Natural killer cell (primary cell): ENCODE data around the gene CABLES1. TPM values are rescaled to one million over a fixed set of nuclear protein-coding genes. Genes with fewer than 3 reads are reported as not detected.

ENCODE experiments used
- ATAC-seq, 3 donors: fragments of 150-1000 bp in 2 of 3; fragments of 200-7000 bp in 1 of 3; cut with Tn5 transposase; 1 replicate in 1 of 3; 2 replicates in 2 of 3; pipeline ENCODE4 v1.10.0; 2021; ENCODE audit warnings: mild to moderate bottlenecking in 2 of 3, moderate library complexity in 2 of 3
- DNase-seq, 2 donors: peaks; one replicate each; pipeline versions ENCODE4 v3.0.0 to v3.0.0-alpha.2; 2013 to 2021; ENCODE audit warnings: mixed read lengths in 1 of 2
- H3K27ac ChIP-seq: one replicate; pipeline ENCODE4 v1.5.1; 2013; ENCODE audit warnings: mild to moderate bottlenecking, low read length
- H3K27me3 ChIP-seq: one replicate; pipeline ENCODE4 v1.6.1; 2013; ENCODE audit warnings: low read length; ENCODE audit not compliant: control insufficient read depth, insufficient read depth
- H3K36me3 ChIP-seq: one replicate; pipeline ENCODE4 v1.6.1; 2013; ENCODE audit warnings: low read length; ENCODE audit not compliant: control insufficient read depth, insufficient read depth
- H3K4me1 ChIP-seq: one replicate; pipeline ENCODE4 v1.6.1; 2013; ENCODE audit warnings: low read length; ENCODE audit not compliant: control insufficient read depth, insufficient read depth
- H3K4me3 ChIP-seq: one replicate; pipeline ENCODE4 v1.5.1; 2013; ENCODE audit warnings: low read length
- H3K9me3 ChIP-seq: one replicate; pipeline ENCODE4 v1.6.1; 2013; ENCODE audit warnings: low read length; ENCODE audit not compliant: control insufficient read depth, insufficient read depth
- H3K27ac Mint-ChIP-seq, 2 donors: one replicate each; pipeline ENCODE4 v1.8.0; 2022; ENCODE audit warnings: mild to moderate bottlenecking in 2 of 2, mixed read lengths in 2 of 2, moderate library complexity in 1 of 2
- H3K27me3 Mint-ChIP-seq, 2 donors: one replicate each; pipeline ENCODE4 v1.8.0; 2022; ENCODE audit warnings: low read depth in 2 of 2, mixed read lengths in 2 of 2
- H3K36me3 Mint-ChIP-seq: one replicate; pipeline ENCODE4 v1.8.0; 2022; ENCODE audit warnings: mixed read lengths
- H3K4me1 Mint-ChIP-seq, 2 donors: one replicate each; pipeline ENCODE4 v1.8.0; 2022; ENCODE audit warnings: mixed read lengths in 2 of 2
- H3K4me3 Mint-ChIP-seq: one replicate; pipeline ENCODE4 v1.8.0; 2022; ENCODE audit warnings: mild to moderate bottlenecking, moderate library complexity, mixed read lengths
- H3K9me3 Mint-ChIP-seq, 2 donors: one replicate each; pipeline ENCODE4 v1.8.0; 2022; ENCODE audit warnings: mixed read lengths in 2 of 2
- WGBS: methylation state at CpG from one replicate; pipeline ENCODE4 v1.1.7; 2013; ENCODE audit warnings: missing lambda C conversion rate; ENCODE audit not compliant: insufficient coverage; 5-methylcytosine and 5-hydroxymethylcytosine counted together
- intact Hi-C: fragments of 100-400 bp; cut with micrococcal nuclease; formaldehyde crosslinking; loops from one replicate; pipeline ENCODE4 v1.14.2; 2022
- total RNA-seq, 4 donors: library from RNA; stranded (reverse); fragments of 120-200 nt in 1 of 4; gene quantifications; one replicate each; pipeline versions ENCODE4 v1.2.3 to v1.2.4, GENCODE V29; 2013 to 2022
- TF ChIP-seq, protein P1 (sequence below): fragments of 200-600 bp; IDR thresholded peaks from one replicate; pipeline ENCODE4 v1.8.0; 2022; ENCODE audit warnings: antibody characterized with exemption

Gene CABLES1
- total RNA-seq, 3 donors from 2014 or later (not counting 1 experiment from before 2014, with no cell fraction given) = 1.3 to 2.2 (median 1.8) TPM

DNA sequence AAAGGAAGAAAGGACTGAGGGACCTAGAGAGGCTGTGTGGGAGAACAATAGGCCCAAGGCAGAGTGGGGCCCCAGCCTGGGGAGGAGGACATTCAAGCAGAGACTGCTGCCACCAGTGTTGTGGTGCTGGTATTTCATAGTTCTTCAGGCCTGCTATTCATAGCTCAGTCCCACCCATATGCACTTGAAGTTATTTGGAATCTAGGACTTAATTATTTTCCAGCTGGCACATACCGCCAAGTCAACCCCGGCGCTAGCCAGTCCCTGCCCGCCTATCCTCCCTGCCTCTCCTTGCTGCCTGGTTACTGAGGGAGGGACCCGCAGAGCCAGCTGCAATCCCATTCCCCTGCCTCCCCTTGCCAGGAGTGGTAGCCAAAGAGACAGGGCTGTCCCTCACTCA is 141.2 kb downstream of the CABLES1 start:
- Mint-ChIP-seq H3K27ac (no peak overlapping the region), H3K36me3 (no peaks in the 10 kb centered on the region), H3K4me1 (peaks cover 7 to 10% of the 10 kb centered on the region in 2 donors), H3K9me3 (peaks cover 0 to 3% of the 10 kb centered on the region in 2 donors), H3K27me3 (peaks cover 0 to 4% of the 10 kb centered on the region in 2 donors), H3K4me3 (no peak overlapping the region)
- intact Hi-C loops = no loop called here
- Histone ChIP-seq H3K4me3 (no peak overlapping the region), H3K27me3 (no peaks in the 10 kb centered on the region), H3K36me3 (no peaks in the 10 kb centered on the region), H3K27ac (no peak overlapping the region), H3K4me1 (peaks cover 8% of the 10 kb centered on the region), H3K9me3 (no peaks in the 10 kb centered on the region)
- DNase-seq (no peak), ATAC-seq (no peak)
- 99% methylated on average over 5 of the region's 5 CpGs for WGBS
- TF ChIP-seq, protein P1, sequence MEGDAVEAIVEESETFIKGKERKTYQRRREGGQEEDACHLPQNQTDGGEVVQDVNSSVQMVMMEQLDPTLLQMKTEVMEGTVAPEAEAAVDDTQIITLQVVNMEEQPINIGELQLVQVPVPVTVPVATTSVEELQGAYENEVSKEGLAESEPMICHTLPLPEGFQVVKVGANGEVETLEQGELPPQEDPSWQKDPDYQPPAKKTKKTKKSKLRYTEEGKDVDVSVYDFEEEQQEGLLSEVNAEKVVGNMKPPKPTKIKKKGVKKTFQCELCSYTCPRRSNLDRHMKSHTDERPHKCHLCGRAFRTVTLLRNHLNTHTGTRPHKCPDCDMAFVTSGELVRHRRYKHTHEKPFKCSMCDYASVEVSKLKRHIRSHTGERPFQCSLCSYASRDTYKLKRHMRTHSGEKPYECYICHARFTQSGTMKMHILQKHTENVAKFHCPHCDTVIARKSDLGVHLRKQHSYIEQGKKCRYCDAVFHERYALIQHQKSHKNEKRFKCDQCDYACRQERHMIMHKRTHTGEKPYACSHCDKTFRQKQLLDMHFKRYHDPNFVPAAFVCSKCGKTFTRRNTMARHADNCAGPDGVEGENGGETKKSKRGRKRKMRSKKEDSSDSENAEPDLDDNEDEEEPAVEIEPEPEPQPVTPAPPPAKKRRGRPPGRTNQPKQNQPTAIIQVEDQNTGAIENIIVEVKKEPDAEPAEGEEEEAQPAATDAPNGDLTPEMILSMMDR = no peak

DNA sequence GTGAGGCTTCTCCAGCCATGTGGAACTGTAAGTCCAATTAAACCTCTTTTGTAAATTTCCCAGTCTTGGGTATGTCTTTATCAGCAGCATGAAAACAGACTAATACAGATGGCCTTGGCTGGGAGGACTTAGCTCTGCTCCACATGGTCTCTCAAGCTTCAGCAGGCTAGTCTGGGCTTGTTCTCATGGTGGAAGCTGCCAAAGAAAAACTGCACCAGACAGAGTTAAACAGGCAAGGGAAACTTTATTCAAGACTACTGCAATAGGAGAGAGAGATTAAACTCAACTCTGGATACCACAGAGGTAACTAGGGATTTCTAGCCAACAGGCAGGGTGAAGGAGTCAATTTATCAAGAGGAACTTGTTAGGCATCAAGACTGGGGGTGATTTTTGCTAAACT is 142.1 kb downstream of the CABLES1 start:
- no peak overlapping the region for H3K27ac Mint-ChIP-seq
- H3K9me3 Mint-ChIP-seq = peaks cover 0 to 3% of the 10 kb centered on the region in 2 donors
- Histone ChIP-seq H3K4me1 (peaks cover 5% of the 10 kb centered on the region), H3K9me3 (no peaks in the 10 kb centered on the region), H3K36me3 (no peaks in the 10 kb centered on the region), H3K27me3 (no peaks in the 10 kb centered on the region), H3K4me3 (no peak overlapping the region), H3K27ac (no peak overlapping the region)
- TF ChIP-seq, protein P1 = no peak
- H3K4me1 Mint-ChIP-seq = peaks cover 7 to 9% of the 10 kb centered on the region in 2 donors
- ATAC-seq (no peak), DNase-seq (no peak)
- no peaks in the 10 kb centered on the region for H3K36me3 Mint-ChIP-seq
- peaks cover 0 to 4% of the 10 kb centered on the region in 2 donors for H3K27me3 Mint-ChIP-seq
- H3K4me3 Mint-ChIP-seq = no peak overlapping the region
- intact Hi-C loops = no loop called here

DNA sequence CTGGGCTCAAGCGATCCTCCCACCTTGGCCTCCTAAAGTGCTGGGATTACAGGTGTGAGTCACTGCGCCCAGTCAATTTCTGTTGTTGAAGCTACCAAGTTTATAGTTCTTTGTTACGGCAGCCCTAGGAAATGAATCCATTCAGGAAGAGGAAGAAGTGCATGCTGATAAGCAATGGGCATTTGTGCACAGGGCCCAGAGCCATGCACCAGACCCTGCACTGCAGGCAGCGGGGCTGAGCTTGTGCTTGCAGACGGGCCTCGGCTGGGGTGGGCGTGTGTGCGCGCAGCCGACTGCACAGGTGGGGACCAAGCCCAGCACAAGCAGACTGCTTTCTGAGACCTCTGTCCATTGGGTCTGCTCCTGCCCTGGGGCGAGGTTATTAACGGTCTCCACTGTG is 144.6 kb downstream of the CABLES1 start:
- H3K27ac Mint-ChIP-seq = no peak overlapping the region
- TF ChIP-seq, protein P1 = no peak
- H3K4me1 Mint-ChIP-seq = peaks cover 9 to 11% of the 10 kb centered on the region in 2 donors
- H3K9me3 Mint-ChIP-seq = peaks cover 0 to 3% of the 10 kb centered on the region in 2 donors
- DNase-seq (no peak), ATAC-seq (no peak)
- Histone ChIP-seq H3K27me3 (no peaks in the 10 kb centered on the region), H3K4me3 (no peak overlapping the region), H3K36me3 (no peaks in the 10 kb centered on the region), H3K9me3 (no peaks in the 10 kb centered on the region), H3K27ac (no peak overlapping the region), H3K4me1 (peaks cover 8% of the 10 kb centered on the region)
- H3K4me3 Mint-ChIP-seq = no peak overlapping the region
- H3K36me3 Mint-ChIP-seq = no peaks in the 10 kb centered on the region
- intact Hi-C loops = no loop called here
- 96% methylated on average over 12 of the region's 12 CpGs for WGBS
- peaks cover 0 to under 1% of the 10 kb centered on the region in 2 donors for H3K27me3 Mint-ChIP-seq

DNA sequence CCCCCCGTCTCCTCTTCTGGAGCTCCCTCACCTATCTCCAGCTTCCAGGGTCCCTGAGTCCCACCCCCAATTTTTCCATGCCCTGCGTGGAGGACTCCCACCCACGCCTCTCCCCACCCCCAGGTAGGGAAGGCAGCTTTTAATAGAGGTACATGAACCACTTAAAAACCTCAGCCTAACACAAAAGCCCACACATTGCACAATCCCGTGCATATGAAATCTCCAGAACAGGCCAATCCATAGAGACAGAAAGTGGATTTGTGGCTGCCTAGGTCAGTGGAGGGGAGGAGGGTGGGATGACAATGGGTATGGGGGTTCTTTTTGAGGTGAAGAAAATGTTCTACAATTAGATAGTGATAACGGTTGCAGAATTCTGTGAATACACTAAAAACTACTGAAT is 145.6 kb downstream of the CABLES1 start:
- no peak overlapping the region for H3K4me3 Mint-ChIP-seq
- Histone ChIP-seq H3K27ac (no peak overlapping the region), H3K4me3 (no peak overlapping the region), H3K36me3 (no peaks in the 10 kb centered on the region), H3K4me1 (peaks cover 8% of the 10 kb centered on the region), H3K27me3 (no peaks in the 10 kb centered on the region), H3K9me3 (no peaks in the 10 kb centered on the region)
- WGBS = 82% methylated on average over 5 of the region's 5 CpGs
- no peaks in the 10 kb centered on the region for H3K27me3 Mint-ChIP-seq
- intact Hi-C loops = no loop called here
- DNase-seq (no peak), ATAC-seq (no peak)
- H3K27ac Mint-ChIP-seq = no peak overlapping the region
- peaks cover 0 to 3% of the 10 kb centered on the region in 2 donors for H3K9me3 Mint-ChIP-seq
- TF ChIP-seq, protein P1 = no peak
- H3K4me1 Mint-ChIP-seq = peaks cover 9 to 16% of the 10 kb centered on the region in 2 donors
- no peaks in the 10 kb centered on the region for H3K36me3 Mint-ChIP-seq
